Fibroblast of lung (primary cell): Measurements from ENCODE around the gene COMMD10. TPM values are rescaled to one million over a fixed set of nuclear protein-coding genes. Genes with fewer than 3 reads are reported as not detected.
A peak's percentile ranks its signal among the peaks of the same experiment; 100 is the strongest.

Experiments
- DNase-seq, 2 donors: peaks; one replicate each; pipeline versions ENCODE4 v3.0.0 to v3.0.0-alpha.2; 2010; ENCODE audit warnings: low read depth in 2 of 2
- H2AFZ ChIP-seq: 2 replicates; pipeline ENCODE4 v1.5.1; 2012; ENCODE audit warnings: low read length, control low read depth, inconsistent platforms
- H3K27ac ChIP-seq: 2 replicates; pipeline ENCODE4 v1.5.1; 2011; ENCODE audit warnings: low read length, control low read depth; ENCODE audit not compliant: insufficient read depth
- H3K27me3 ChIP-seq: 2 replicates; pipeline ENCODE4 v1.5.1; 2011; ENCODE audit warnings: mild to moderate bottlenecking, low read length; ENCODE audit not compliant: control insufficient read depth, insufficient read depth
- H3K36me3 ChIP-seq: 2 replicates; pipeline ENCODE4 v1.5.1; 2011; ENCODE audit warnings: low read length; ENCODE audit not compliant: control insufficient read depth, insufficient read depth
- H3K4me1 ChIP-seq: 2 replicates; pipeline ENCODE4 v1.5.1; 2011; ENCODE audit warnings: low read length; ENCODE audit not compliant: control insufficient read depth, insufficient read depth; ENCODE audit errors: extremely low read depth
- H3K4me2 ChIP-seq: 2 replicates; pipeline ENCODE4 v1.5.1; 2011; ENCODE audit warnings: low read length, control low read depth; ENCODE audit not compliant: insufficient read depth; ENCODE audit errors: extremely low read depth
- H3K4me3 ChIP-seq, 4 experiments: fragments of 200-600 bp in 1 of 4; sonication (generic) in 1 of 4; replicated peaks in 1 of 4; 2 replicates each; pipeline ENCODE4 v1.5.1; 2011 to 2016; ENCODE audit warnings: low read length in 4 of 4, low read depth in 3 of 4, mild to moderate bottlenecking in 3 of 4, control low read depth in 2 of 4, inconsistent platforms in 1 of 4, mixed read lengths in 1 of 4; ENCODE audit not compliant: insufficient read depth in 1 of 4; ENCODE audit errors: control extremely low read depth in 1 of 4
- H3K79me2 ChIP-seq: 2 replicates; pipeline ENCODE4 v1.5.1; 2012; ENCODE audit warnings: mild to moderate bottlenecking, low read length, inconsistent platforms; ENCODE audit not compliant: control insufficient read depth, insufficient read depth
- H3K9ac ChIP-seq: 2 replicates; pipeline ENCODE4 v1.5.1; 2011; ENCODE audit warnings: mild to moderate bottlenecking, low read length, control low read depth; ENCODE audit not compliant: insufficient read depth
- H3K9me3 ChIP-seq: 2 replicates; pipeline ENCODE4 v1.5.1; 2012; ENCODE audit warnings: low read depth, low read length; ENCODE audit not compliant: control insufficient read depth, insufficient read depth
- H4K20me1 ChIP-seq: 2 replicates; pipeline ENCODE4 v1.5.1; 2011; ENCODE audit warnings: low read length; ENCODE audit not compliant: control insufficient read depth, insufficient read depth; ENCODE audit errors: extremely low read depth
- CTCF ChIP-seq, 2 donors: IDR thresholded peaks in 1 of 2; conservative IDR thresholded peaks in 1 of 2; 1 replicate in 1 of 2; 2 replicates in 1 of 2; pipeline ENCODE4 v1.5.1; 2011 to 2012; ENCODE audit warnings: low read length in 2 of 2, control low read depth in 1 of 2, inconsistent platforms in 1 of 2, low read depth in 1 of 2, mild to moderate bottlenecking in 1 of 2
- EZH2 ChIP-seq: IDR thresholded peaks from 2 replicates; pipeline ENCODE4 v1.5.1; 2012; ENCODE audit warnings: low read length, control low read depth, mild to moderate bottlenecking; ENCODE audit errors: missing control alignments
- polyA plus RNA-seq, 2 donors: library from polyadenylated mRNA; depleted of rRNA in 1 of 2; stranded (reverse) in 1 of 2; unstranded in 1 of 2; fragments of >200 nt; gene quantifications; 2 replicates each; pipeline ENCODE4 v1.2.1, GENCODE V29; 2011 to 2012; ENCODE audit warnings: missing spikeins in 1 of 2
- total RNA-seq: library from RNA; depleted of rRNA; stranded (reverse); fragments of >200 nt; gene quantifications from 2 replicates; pipeline ENCODE4 v1.2.1, GENCODE V29; 2014

COMMD10 gene
- total and polyA plus RNA-seq, 2 donors (not counting 1 experiment from before 2014, with no cell fraction given): 24.2 to 35.8 TPM

DNA sequence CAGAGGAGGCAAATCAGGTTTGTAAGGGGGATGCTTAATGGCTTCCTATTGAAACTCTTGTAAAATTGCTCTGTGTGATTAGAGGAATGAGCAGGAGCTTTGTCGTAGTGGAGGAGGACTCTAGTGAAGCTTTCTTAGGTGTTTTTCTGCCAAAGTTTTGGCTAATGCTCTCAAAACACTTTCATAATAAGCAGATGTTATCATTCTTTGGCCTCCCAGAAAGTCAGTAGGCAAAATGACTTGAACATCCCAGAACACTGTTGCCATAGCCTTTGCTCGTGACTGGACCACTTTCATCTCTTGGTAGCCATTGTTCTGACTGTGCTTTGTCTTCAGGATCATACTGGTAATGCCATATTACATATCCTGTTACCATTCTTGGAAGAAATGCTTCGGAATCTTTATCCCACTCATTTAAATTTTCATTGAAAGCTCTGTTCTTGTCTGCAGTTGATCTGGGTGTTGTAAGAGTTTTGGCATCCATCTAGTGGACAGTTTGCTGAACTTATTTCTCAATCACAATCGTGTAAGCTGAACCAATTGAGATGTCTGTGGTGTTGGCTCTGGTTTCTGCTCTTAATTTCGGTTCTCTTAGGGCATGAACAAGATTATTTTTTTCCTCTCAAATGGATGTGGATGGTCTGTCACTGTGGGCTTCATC, 187.6 kb downstream of the COMMD10 start:
- no peak overlapping the region for H3K9ac ChIP-seq
- no peaks in the 10 kb centered on the region for H3K36me3 ChIP-seq
- H4K20me1 ChIP-seq: no peaks in the 10 kb centered on the region
- no peak overlapping the region for H3K27ac ChIP-seq
- no peaks in the 10 kb centered on the region for H3K79me2 ChIP-seq
- peak; percentile 74 to 88 for DNase-seq
- no peaks in the 10 kb centered on the region for H3K9me3 ChIP-seq
- peaks cover 5% of the 10 kb centered on the region for H3K4me1 ChIP-seq
- H3K4me2 ChIP-seq: peak overlapping the region; percentile 38
- H3K27me3 ChIP-seq: no peaks in the 10 kb centered on the region
- no peak overlapping the region for H2AFZ ChIP-seq
- H3K4me3 ChIP-seq: no peak overlapping the region
- TF ChIP-seq EZH2 (no peak), CTCF (conservative IDR thresholded peaks at IDR 0.05 in 1 of 2, IDR thresholded peaks at IDR 0.05 in 1 of 2; ENCODE audit: low read depth in 1 of 2, low read length in 2 of 2) (peak; percentile 26 to 34)

- no peak overlapping the region for H3K4me2 ChIP-seq
- no peaks in the 10 kb centered on the region for H3K79me2 ChIP-seq
- H2AFZ ChIP-seq: no peak overlapping the region
- H4K20me1 ChIP-seq: no peaks in the 10 kb centered on the region
- TF ChIP-seq EZH2 (no peak), CTCF (conservative IDR thresholded peaks at IDR 0.05 in 1 of 2, IDR thresholded peaks at IDR 0.05 in 1 of 2; ENCODE audit: low read depth in 1 of 2, low read length in 2 of 2) (no peak)
- H3K4me1 ChIP-seq: peaks cover 5% of the 10 kb centered on the region
- no peak overlapping the region for H3K27ac ChIP-seq
- no peak overlapping the region for H3K9ac ChIP-seq
- H3K27me3 ChIP-seq: no peaks in the 10 kb centered on the region
- no peak overlapping the region for H3K4me3 ChIP-seq
- no peaks in the 10 kb centered on the region for H3K36me3 ChIP-seq
- DNase-seq: peak; percentile 67 to 87
- no peaks in the 10 kb centered on the region for H3K9me3 ChIP-seq
Measured at GRCh38 chr5:116273448-116274242, 188.8 kb downstream of the COMMD10 start.

- Histone ChIP-seq H3K36me3 (no peaks in the 10 kb centered on the region), H3K79me2 (no peaks in the 10 kb centered on the region), H3K27me3 (no peaks in the 10 kb centered on the region), H3K27ac (no peak overlapping the region), H3K4me1 (peaks cover 5% of the 10 kb centered on the region), H3K9me3 (no peaks in the 10 kb centered on the region), H3K4me2 (no peak overlapping the region), H3K4me3 (no peak overlapping the region), H3K9ac (no peak overlapping the region), H4K20me1 (no peaks in the 10 kb centered on the region), H2AFZ (no peak overlapping the region)
- DNase-seq: no peak
- no peak for TF ChIP-seq EZH2
- TF ChIP-seq CTCF (conservative IDR thresholded peaks at IDR 0.05 in 1 of 2, IDR thresholded peaks at IDR 0.05 in 1 of 2; ENCODE audit: low read depth in 1 of 2, low read length in 2 of 2): no peak
Measured at GRCh38 chr5:116274251-116274650, 189.4 kb downstream of the COMMD10 start.
